Measurements from ENCODE around the gene TWIST2.

DNA sequence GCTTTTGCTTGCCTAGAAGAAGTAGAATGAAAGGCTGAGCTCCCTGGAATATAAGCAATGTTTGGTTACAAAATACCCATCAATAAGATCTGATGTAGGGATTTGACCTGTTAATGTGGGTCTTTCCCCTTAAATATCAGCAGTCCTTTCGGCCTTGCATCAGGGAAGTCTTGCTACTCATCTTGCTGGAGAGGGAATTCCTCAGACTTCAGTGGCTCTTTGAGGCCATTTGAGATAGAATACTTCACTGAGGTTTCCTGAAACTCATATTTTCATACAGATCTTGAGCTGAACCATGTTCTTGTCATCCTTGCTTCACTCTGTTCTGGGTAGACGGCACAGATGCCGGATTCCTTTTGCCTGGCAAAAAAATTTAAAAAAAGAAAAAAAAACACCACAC is 3.9 kb downstream of the TWIST2 start:
- TF ChIP-seq, protein P1, sequence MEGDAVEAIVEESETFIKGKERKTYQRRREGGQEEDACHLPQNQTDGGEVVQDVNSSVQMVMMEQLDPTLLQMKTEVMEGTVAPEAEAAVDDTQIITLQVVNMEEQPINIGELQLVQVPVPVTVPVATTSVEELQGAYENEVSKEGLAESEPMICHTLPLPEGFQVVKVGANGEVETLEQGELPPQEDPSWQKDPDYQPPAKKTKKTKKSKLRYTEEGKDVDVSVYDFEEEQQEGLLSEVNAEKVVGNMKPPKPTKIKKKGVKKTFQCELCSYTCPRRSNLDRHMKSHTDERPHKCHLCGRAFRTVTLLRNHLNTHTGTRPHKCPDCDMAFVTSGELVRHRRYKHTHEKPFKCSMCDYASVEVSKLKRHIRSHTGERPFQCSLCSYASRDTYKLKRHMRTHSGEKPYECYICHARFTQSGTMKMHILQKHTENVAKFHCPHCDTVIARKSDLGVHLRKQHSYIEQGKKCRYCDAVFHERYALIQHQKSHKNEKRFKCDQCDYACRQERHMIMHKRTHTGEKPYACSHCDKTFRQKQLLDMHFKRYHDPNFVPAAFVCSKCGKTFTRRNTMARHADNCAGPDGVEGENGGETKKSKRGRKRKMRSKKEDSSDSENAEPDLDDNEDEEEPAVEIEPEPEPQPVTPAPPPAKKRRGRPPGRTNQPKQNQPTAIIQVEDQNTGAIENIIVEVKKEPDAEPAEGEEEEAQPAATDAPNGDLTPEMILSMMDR (IDR thresholded peaks at IDR 0.05) = no peak
- no peak for TF ChIP-seq POLR2A (IDR thresholded peaks at IDR 0.05)
- TF ChIP-seq POLR2AphosphoS5 (IDR thresholded peaks at IDR 0.05) = no peak

Data from breast epithelium (tissue), 3 donors.